ENCODE data around the gene MYH14.

DNA sequence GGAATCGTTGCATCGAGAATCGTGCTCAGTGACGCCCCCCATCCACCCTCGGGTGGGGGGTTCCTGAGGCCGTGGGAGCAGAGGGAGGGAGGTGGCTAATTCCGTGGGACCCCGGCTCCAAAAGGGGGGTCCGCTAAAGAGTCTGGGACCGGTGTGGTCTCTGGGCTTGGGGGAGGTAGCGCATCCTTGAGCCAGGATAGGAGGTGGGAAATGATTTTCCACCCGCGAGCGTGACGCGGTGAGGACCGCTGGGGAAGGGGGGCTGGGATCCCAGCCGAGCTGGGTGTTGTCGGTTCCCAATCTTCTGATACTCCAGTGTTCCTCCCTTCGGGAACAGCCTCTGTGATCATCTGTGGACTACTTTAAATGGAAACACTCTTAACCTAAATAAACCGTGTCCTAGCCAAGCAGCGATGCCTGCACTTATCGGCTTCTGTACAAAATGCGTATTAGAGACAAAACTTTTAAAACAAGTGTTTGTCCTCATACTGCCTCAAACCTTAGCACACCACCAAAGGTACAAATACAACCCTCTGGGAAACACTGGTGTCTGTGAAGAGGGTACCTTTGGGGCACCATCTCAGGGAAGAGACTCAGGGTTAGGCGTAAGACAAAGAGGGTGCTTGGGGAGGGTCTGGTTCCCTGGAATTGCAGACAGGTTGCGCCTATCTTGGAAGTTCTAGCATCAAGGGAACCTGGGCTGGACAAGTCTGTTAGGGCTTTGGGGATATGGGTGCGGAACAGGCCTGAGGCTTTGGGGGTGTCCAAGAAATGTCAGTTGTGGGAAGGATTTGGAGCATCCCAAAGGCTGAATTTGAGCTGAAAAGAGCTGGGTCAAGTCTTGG, 109.8 kb downstream of the MYH14 start:
- no peak for TF ChIP-seq POLR2A (IDR thresholded peaks at IDR 0.05)
- TF ChIP-seq POLR2AphosphoS5 (IDR thresholded peaks at IDR 0.05): no peak
- TF ChIP-seq, protein P1, sequence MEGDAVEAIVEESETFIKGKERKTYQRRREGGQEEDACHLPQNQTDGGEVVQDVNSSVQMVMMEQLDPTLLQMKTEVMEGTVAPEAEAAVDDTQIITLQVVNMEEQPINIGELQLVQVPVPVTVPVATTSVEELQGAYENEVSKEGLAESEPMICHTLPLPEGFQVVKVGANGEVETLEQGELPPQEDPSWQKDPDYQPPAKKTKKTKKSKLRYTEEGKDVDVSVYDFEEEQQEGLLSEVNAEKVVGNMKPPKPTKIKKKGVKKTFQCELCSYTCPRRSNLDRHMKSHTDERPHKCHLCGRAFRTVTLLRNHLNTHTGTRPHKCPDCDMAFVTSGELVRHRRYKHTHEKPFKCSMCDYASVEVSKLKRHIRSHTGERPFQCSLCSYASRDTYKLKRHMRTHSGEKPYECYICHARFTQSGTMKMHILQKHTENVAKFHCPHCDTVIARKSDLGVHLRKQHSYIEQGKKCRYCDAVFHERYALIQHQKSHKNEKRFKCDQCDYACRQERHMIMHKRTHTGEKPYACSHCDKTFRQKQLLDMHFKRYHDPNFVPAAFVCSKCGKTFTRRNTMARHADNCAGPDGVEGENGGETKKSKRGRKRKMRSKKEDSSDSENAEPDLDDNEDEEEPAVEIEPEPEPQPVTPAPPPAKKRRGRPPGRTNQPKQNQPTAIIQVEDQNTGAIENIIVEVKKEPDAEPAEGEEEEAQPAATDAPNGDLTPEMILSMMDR (IDR thresholded peaks at IDR 0.05): no peak
